ENCODE data around the gene KLHDC9. TPM values are rescaled to one million over a fixed set of nuclear protein-coding genes. Genes with fewer than 3 reads are reported as not detected.

The KLHDC9 gene
- total RNA-seq, 1 experiment from 2014 or later = 4.0 TPM

GRCh38 chr1:161074676-161075368, 23.3 kb upstream of the KLHDC9 start:
- DNase-seq (ENCODE audit: low spot score) = no peak

GRCh38 chr1:161076410-161076809, 21.8 kb upstream of the KLHDC9 start:
- no peak for DNase-seq (ENCODE audit: low spot score)

- no peak for DNase-seq (ENCODE audit: low spot score)
Measured at GRCh38 chr1:161077426-161077825, 20.7 kb upstream of the KLHDC9 start.

GRCh38 chr1:161079436-161080110, 18.6 kb upstream of the KLHDC9 start:
- no peak for DNase-seq (ENCODE audit: low spot score)

- DNase-seq (ENCODE audit: low spot score) = peak; percentile 40
Measured at GRCh38 chr1:161080441-161081405, 17.4 kb upstream of the KLHDC9 start.

GRCh38 chr1:161081519-161081918, 16.6 kb upstream of the KLHDC9 start:
- DNase-seq (ENCODE audit: low spot score) = no peak

- no peak for DNase-seq (ENCODE audit: low spot score)
Measured at GRCh38 chr1:161082483-161082882, 15.7 kb upstream of the KLHDC9 start.

GRCh38 chr1:161082996-161083747, 15.0 kb upstream of the KLHDC9 start:
- peak; percentile 96 for DNase-seq (ENCODE audit: low spot score)

- DNase-seq (ENCODE audit: low spot score) = no peak
Measured at GRCh38 chr1:161083748-161084596, 14.2 kb upstream of the KLHDC9 start.

GRCh38 chr1:161084597-161084988, 13.6 kb upstream of the KLHDC9 start:
- DNase-seq (ENCODE audit: low spot score) = no peak

GRCh38 chr1:161085165-161085564, 13.0 kb upstream of the KLHDC9 start:
- no peak for DNase-seq (ENCODE audit: low spot score)

- DNase-seq (ENCODE audit: low spot score) = no peak
Measured at GRCh38 chr1:161086457-161086856, 11.7 kb upstream of the KLHDC9 start.

- DNase-seq (ENCODE audit: low spot score) = peak; percentile 73
Measured at GRCh38 chr1:161088587-161089110, 9.5 kb upstream of the KLHDC9 start.

- no peak for DNase-seq (ENCODE audit: low spot score)
Measured at GRCh38 chr1:161089251-161089924, 8.8 kb upstream of the KLHDC9 start, which contains the start of gene NECTIN4. TSS of gene NECTIN4 (minus strand) at chr1:161089558. CDS start at chr1:161089296, 262 bp downstream.

- DNase-seq (ENCODE audit: low spot score) = no peak
Measured at GRCh38 chr1:161089938-161090337, 8.2 kb upstream of the KLHDC9 start.

GRCh38 chr1:161090617-161091016, 7.5 kb upstream of the KLHDC9 start:
- no peak for DNase-seq (ENCODE audit: low spot score)

- DNase-seq (ENCODE audit: low spot score) = no peak
Measured at GRCh38 chr1:161091093-161091492, 7.1 kb upstream of the KLHDC9 start.

GRCh38 chr1:161091796-161092507, 6.2 kb upstream of the KLHDC9 start:
- no peak for DNase-seq (ENCODE audit: low spot score)

- peak; percentile 72 for DNase-seq (ENCODE audit: low spot score)
Measured at GRCh38 chr1:161092621-161093028, 5.5 kb upstream of the KLHDC9 start.
